Stimulated activated CD8-positive, alpha-beta memory T cell treated with anti-CD3 and anti-CD28 coated beads, Interleukin-15, amount 100 ng/mL, for 4 hours (primary cell): ENCODE data around the gene MARK2.

ENCODE experiments used
- DNase-seq, 2 donors: peaks; one replicate each; pipeline ENCODE4 v3.0.0-alpha.2; 2020; ENCODE audit warnings: low read depth in 2 of 2

Gene MARK2

GRCh38 chr11:63908631-63909401 is 69.9 kb downstream of the MARK2 start:
- no peak for DNase-seq

- no peak for DNase-seq
Observed at GRCh38 chr11:63909591-63910506, 70.9 kb downstream of the MARK2 start.

GRCh38 chr11:63910675-63911074 is 71.8 kb downstream of the MARK2 start:
- no peak for DNase-seq

GRCh38 chr11:63911440-63911839 is 72.5 kb downstream of the MARK2 start:
- DNase-seq = no peak

- no peak for DNase-seq
Observed at GRCh38 chr11:63911876-63912275, 73.0 kb downstream of the MARK2 start.

- DNase-seq = no peak
Observed at GRCh38 chr11:63912678-63913077, 73.8 kb downstream of the MARK2 start.

GRCh38 chr11:63913866-63914830 is 75.2 kb downstream of the MARK2 start:
- no peak for DNase-seq

GRCh38 chr11:63914896-63915691 is 76.2 kb downstream of the MARK2 start:
- no peak for DNase-seq

- DNase-seq = no peak
Observed at GRCh38 chr11:63915961-63916836, 77.3 kb downstream of the MARK2 start.

- DNase-seq = peak; percentile 22 to 29
Observed at GRCh38 chr11:63916837-63917691, 78.2 kb downstream of the MARK2 start, which contains the start of gene RCOR2. Gene RCOR2 (minus strand): TSS chr11:63917164. CDS start chr11:63916456, 708 bp downstream.

GRCh38 chr11:63917692-63918506 is 79.0 kb downstream of the MARK2 start:
- no peak for DNase-seq

GRCh38 chr11:63918507-63919191 is 79.7 kb downstream of the MARK2 start:
- no peak for DNase-seq

GRCh38 chr11:63919267-63920125 is 80.6 kb downstream of the MARK2 start:
- DNase-seq = no peak

- no peak for DNase-seq
Observed at GRCh38 chr11:63920126-63920938, 81.4 kb downstream of the MARK2 start.

- no peak for DNase-seq
Observed at GRCh38 chr11:63920939-63921417, 82.1 kb downstream of the MARK2 start.
